GM18870 (cell line): ENCODE data around the gene DHRS13.
"Not testable (repeated sequence)": the region's sequence is repeated elsewhere in the genome, so short reads cannot be mapped to it uniquely, and the experiment has no call there.

Source experiments
- ATAC-seq: cut with Tn5 transposase; IDR thresholded peaks from one replicate; pipeline ENCODE4 v1.9.1; 2021; ENCODE audit warnings: moderate library complexity; ENCODE audit not compliant: unreplicated experiment

DHRS13 gene

GRCh38 chr17:28937044-28937729, 34.3 kb upstream of the DHRS13 start:
- no peak for ATAC-seq

GRCh38 chr17:28935744-28936460, 33.0 kb upstream of the DHRS13 start:
- no peak for ATAC-seq

GRCh38 chr17:28934508-28934907, 31.6 kb upstream of the DHRS13 start:
- ATAC-seq = not testable (repeated sequence)

GRCh38 chr17:28929787-28930186, 26.9 kb upstream of the DHRS13 start:
- no peak for ATAC-seq

- no peak for ATAC-seq
These were observed 25.2 kb upstream of the DHRS13 start for GRCh38 chr17:28928061-28928460.

- no peak for ATAC-seq
These were observed 23.9 kb upstream of the DHRS13 start for GRCh38 chr17:28926786-28927185.

GRCh38 chr17:28926366-28926765, 23.5 kb upstream of the DHRS13 start:
- ATAC-seq = no peak

- no peak for ATAC-seq
These were observed 23.1 kb upstream of the DHRS13 start for GRCh38 chr17:28925912-28926365.

GRCh38 chr17:28920201-28920600, 17.3 kb upstream of the DHRS13 start:
- no peak for ATAC-seq

- ATAC-seq = no peak
These were observed 15.4 kb upstream of the DHRS13 start for GRCh38 chr17:28918295-28918694.

- no peak for ATAC-seq
These were observed 14.6 kb upstream of the DHRS13 start for GRCh38 chr17:28917465-28917864.

- ATAC-seq = no peak
These were observed 14.2 kb upstream of the DHRS13 start for GRCh38 chr17:28917029-28917428.

- no peak for ATAC-seq
These were observed 13.5 kb upstream of the DHRS13 start for GRCh38 chr17:28916302-28916934.

- ATAC-seq = no peak
These were observed 10.1 kb upstream of the DHRS13 start for GRCh38 chr17:28912938-28913333.

- ATAC-seq = no peak
These were observed 9.5 kb upstream of the DHRS13 start for GRCh38 chr17:28912281-28912937.

GRCh38 chr17:28911411-28912045, 8.6 kb upstream of the DHRS13 start:
- ATAC-seq = no peak

- ATAC-seq = no peak
These were observed 7.7 kb upstream of the DHRS13 start for GRCh38 chr17:28910534-28910933.

GRCh38 chr17:28908640-28909167, 5.8 kb upstream of the DHRS13 start:
- no peak for ATAC-seq

- no peak for ATAC-seq
These were observed 5.0 kb upstream of the DHRS13 start for GRCh38 chr17:28907709-28908475.
